Gastroesophageal sphincter (tissue), 3 donors: ENCODE data around the gene LILRA6.

Experiments used
- POLR2A ChIP-seq, 2 donors: fragments of 450-650 bp; IDR thresholded peaks; one replicate each; pipeline ENCODE4 v1.6.1; 2017; ENCODE audit warnings: antibody characterized with exemption in 2 of 2, mild to moderate bottlenecking in 2 of 2, moderate library complexity in 1 of 2
- POLR2AphosphoS5 ChIP-seq: sonication (generic); formaldehyde crosslinking; IDR thresholded peaks from one replicate; pipeline ENCODE4 v1.6.1; 2017; ENCODE audit warnings: antibody characterized with exemption
- TF ChIP-seq, protein P1 (sequence below), 4 experiments: fragments of 200-600 bp in 2 of 4; fragments of 450-650 bp in 2 of 4; sonication (generic) in 1 of 4; IDR thresholded peaks; one replicate each; pipeline ENCODE4 v1.5.1; 2017 to 2019; ENCODE audit warnings: antibody characterized with exemption in 4 of 4, mild to moderate bottlenecking in 2 of 4, moderate library complexity in 2 of 4

DNA sequence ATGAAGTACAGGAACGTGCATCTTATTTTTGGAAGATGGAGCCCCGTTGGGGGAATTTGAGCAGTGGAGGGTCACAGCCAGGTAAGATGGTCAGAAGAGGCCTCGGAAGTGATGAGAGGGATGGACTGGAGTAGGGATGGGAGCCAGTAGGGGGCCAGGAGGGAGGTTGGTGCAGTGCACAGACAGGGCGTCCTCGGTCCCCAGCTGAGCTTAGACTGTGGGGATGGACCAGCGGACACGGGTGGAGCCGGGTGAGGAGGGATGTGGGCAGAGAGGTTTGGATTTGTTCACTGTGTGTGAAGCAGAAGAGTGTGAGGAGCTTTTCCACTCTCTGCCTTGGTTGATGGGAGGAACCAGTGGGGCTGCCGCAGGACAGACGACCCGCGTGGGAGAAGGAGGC, 31.4 kb downstream of the LILRA6 start:
- TF ChIP-seq, protein P1, sequence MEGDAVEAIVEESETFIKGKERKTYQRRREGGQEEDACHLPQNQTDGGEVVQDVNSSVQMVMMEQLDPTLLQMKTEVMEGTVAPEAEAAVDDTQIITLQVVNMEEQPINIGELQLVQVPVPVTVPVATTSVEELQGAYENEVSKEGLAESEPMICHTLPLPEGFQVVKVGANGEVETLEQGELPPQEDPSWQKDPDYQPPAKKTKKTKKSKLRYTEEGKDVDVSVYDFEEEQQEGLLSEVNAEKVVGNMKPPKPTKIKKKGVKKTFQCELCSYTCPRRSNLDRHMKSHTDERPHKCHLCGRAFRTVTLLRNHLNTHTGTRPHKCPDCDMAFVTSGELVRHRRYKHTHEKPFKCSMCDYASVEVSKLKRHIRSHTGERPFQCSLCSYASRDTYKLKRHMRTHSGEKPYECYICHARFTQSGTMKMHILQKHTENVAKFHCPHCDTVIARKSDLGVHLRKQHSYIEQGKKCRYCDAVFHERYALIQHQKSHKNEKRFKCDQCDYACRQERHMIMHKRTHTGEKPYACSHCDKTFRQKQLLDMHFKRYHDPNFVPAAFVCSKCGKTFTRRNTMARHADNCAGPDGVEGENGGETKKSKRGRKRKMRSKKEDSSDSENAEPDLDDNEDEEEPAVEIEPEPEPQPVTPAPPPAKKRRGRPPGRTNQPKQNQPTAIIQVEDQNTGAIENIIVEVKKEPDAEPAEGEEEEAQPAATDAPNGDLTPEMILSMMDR (IDR thresholded peaks at IDR 0.05): no peak
- TF ChIP-seq POLR2A (IDR thresholded peaks at IDR 0.05) (no peak), POLR2AphosphoS5 (no peak)
